Epithelial cell of esophagus (primary cell): Measurements from ENCODE around the gene KRT34.

Experiments used
- DNase-seq: peaks from one replicate; pipeline ENCODE4 v3.0.0; 2010; ENCODE audit warnings: low read depth
- H3K4me3 ChIP-seq: 2 replicates; pipeline ENCODE4 v1.5.1; 2011; ENCODE audit warnings: mild to moderate bottlenecking, low read length, control low read depth
- TF ChIP-seq, protein P1 (sequence below): IDR thresholded peaks from 2 replicates; pipeline ENCODE4 v1.5.1; 2011; ENCODE audit warnings: low read depth, mild to moderate bottlenecking, low read length, control low read depth, inconsistent platforms; ENCODE audit not compliant: insufficient read depth; ENCODE audit errors: missing control alignments

Gene KRT34

DNA sequence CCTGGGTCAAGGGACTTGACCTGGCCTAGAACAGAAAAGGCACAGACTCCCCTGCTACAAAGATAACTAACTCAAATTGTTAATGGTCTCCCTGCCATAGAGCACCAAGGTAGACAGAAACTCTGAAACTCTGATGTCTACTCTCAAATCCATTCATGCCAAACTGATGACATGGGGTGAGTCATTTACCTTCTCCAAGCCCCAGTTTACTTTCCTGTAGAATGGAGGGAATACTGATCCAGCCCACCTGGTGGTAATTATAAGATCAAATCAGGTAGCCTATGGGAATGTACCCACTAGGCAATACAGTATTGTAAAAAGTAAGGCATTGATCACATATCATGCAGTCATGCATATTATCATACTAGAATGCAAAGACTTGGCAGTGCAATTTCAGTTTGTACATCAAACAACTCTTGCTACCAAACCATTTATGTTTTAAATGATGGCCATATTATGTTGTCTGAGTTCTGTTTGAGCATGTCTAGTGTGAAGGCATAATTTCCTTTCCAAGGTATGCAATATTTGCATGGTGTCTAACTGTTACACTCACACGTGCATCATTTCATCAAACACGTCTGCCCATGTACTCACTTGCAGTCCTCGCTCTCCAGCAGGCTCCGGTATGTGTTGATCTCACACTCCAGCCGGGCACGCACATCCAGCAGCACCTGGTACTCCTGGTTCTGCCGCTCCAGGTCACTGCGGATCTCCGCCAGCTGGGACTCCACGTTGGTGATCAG, 12.3 kb upstream of the KRT34 start:
- peak; percentile 97 for DNase-seq
- H3K4me3 ChIP-seq: no peak overlapping the region
- TF ChIP-seq, protein P1, sequence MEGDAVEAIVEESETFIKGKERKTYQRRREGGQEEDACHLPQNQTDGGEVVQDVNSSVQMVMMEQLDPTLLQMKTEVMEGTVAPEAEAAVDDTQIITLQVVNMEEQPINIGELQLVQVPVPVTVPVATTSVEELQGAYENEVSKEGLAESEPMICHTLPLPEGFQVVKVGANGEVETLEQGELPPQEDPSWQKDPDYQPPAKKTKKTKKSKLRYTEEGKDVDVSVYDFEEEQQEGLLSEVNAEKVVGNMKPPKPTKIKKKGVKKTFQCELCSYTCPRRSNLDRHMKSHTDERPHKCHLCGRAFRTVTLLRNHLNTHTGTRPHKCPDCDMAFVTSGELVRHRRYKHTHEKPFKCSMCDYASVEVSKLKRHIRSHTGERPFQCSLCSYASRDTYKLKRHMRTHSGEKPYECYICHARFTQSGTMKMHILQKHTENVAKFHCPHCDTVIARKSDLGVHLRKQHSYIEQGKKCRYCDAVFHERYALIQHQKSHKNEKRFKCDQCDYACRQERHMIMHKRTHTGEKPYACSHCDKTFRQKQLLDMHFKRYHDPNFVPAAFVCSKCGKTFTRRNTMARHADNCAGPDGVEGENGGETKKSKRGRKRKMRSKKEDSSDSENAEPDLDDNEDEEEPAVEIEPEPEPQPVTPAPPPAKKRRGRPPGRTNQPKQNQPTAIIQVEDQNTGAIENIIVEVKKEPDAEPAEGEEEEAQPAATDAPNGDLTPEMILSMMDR: no peak

DNA sequence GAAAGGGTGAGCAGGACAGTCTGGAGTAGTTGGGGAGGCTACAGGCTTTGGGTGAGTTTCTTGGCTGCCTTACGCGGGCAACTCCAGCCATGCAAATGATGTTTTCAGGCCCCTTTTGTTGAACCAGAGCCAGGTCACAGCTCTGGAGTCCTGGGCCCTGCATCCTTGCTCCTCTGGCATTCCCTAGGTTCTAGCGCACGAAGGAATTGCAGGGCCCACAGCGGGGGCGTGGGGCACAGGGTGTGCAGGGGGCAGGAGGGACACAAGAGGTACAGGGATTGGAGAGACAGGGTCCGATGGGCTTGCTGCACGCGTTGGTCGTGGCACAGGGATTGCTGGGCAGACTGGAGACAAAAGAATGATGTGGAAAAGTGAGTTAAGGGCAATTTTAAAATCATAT, 11.7 kb upstream of the KRT34 start:
- no peak for DNase-seq
- TF ChIP-seq, protein P1: no peak
- H3K4me3 ChIP-seq: no peak overlapping the region

DNA sequence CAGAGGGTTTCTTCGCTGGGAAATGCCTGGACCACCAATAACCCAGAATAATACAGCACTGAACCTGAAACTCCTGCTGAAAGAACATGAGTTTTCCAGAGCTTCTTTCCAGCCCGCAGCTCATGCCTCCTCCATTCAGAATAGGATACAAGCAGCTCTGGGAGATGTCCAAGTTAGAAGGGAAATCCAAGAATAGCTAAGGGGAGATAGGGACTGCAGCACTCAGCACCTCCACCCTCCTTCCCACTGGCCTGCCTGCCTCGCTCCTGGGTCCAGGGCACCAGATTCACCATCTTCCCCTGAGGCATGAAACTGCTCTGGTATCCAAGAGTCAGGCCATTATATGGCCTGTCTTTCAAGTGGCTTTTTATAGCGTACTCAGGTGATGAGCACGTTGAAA, 11.2 kb upstream of the KRT34 start:
- TF ChIP-seq, protein P1: no peak
- H3K4me3 ChIP-seq: no peak overlapping the region
- DNase-seq: no peak

DNA sequence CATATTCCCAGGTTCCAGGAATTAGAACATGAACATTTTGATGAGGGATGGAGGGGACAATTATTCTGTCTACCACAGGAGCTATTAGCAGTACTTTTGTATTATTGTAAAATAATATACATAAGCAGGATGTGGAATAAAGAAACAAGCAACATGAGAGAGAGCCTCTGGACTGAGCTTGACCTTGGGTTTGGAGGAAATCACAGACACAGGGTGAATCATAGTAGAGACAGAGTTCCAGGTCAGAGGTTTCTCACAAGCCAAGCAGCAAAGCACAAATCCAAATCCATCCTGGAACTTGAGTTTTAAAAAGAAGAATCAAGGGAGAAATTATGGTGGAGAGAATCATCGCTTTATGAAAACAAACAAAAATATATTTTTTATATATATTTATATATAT, 10.2 kb upstream of the KRT34 start:
- no peak overlapping the region for H3K4me3 ChIP-seq
- TF ChIP-seq, protein P1: no peak
- DNase-seq: no peak

DNA sequence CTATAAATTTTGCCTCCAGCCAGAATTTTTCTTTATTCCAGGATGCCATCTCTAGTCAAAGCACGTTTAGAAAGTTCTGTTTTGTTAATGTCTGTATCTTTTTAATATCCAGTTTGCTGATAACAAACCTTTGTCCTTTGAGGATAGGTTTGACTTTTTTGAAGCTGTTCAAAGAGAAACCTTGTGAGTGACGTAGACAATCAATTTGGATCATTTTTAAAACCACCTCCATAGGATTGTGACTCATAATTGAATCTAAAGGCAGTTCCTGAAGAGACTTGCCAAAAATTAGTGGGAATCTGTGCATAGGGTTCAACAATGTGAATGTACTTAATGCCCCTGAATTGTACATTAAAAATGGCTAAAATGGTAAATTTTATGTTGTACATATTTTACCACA, 9.4 kb upstream of the KRT34 start:
- H3K4me3 ChIP-seq: no peak overlapping the region
- no peak for DNase-seq
- TF ChIP-seq, protein P1: no peak

DNA sequence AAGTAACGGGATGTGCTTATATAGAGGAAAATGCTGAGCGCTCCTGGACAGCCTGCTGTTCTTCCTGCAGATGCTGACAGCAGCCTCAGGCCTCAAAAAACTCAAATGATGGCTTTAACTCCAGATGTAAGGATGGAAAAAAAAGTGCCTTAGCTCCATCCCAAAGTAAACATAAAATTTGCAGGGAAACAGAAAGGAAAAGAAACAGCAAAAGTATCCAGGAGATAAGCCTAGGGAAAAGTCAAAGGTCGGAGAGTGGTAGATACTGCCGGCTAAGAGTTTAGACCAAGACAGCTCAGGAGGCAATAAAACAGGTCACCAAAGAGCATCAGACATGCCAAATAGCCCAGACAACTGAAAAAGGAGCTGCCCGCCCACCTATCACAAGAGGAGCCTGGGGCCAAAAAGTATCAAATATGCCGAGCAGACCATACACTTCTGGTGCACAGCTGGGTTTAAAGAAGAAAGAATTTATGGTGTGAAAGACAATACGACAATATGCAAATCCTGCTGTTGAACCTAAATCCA, 8.4 kb upstream of the KRT34 start:
- H3K4me3 ChIP-seq: no peak overlapping the region
- TF ChIP-seq, protein P1: no peak
- no peak for DNase-seq

DNA sequence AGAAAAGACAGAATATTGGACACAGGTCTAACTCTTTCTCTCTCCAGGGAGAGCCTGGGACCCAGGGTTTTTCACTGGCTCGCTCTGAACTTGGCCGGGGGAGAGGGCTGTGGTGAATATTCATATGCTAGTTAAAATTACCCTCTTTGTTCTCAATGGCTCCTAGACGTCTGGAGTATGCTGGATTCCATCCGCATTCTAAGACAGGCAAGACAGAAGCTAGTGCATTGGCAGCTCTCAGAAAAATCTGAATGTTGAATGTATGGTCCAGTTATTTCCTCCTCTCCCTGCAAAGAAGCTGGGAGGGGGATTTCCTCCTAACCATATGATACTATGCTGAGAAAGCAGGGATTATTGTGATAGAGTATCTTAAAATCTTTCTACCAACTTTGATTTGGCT, 5.6 kb upstream of the KRT34 start:
- no peak for DNase-seq
- TF ChIP-seq, protein P1: no peak
- no peak overlapping the region for H3K4me3 ChIP-seq
